OCI-LY3 (cell line): Measurements from ENCODE around the gene HSF4.

ENCODE experiments used
- EZH2phosphoT487 ChIP-seq: fragments of 200-600 bp; shearing (Covaris generic); IDR thresholded peaks from 2 replicates; pipeline ENCODE4 v1.6.1; 2018; ENCODE audit warnings: antibody characterized with exemption, mixed run types, low read depth
- TF ChIP-seq, protein P1 (sequence below): fragments of 200-600, 300-600 bp; sonication (generic); IDR thresholded peaks from 2 replicates; pipeline ENCODE4 v1.5.1; 2014; ENCODE audit warnings: antibody characterized with exemption, low read length, low read depth

DNA sequence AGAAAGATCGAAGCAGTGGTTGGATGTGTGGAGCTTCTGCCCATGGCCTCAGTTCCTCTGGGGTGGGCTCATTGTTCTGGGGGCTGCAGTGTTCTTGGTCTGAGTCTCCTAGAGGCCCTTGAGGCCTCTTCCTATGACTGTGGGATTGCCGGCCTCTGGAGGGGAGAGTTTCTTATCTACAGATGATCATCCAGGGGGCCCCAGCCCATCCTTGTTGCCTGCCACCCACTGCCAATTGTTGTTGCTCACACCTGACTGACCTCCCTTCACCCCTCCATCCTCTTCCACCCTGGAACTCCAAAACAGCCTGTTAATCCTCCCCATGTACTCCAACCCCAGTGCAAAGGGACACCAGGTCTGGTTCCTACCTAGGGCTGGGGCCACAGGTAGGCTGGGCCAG, 19.6 kb upstream of the HSF4 start:
- TF ChIP-seq, protein P1, sequence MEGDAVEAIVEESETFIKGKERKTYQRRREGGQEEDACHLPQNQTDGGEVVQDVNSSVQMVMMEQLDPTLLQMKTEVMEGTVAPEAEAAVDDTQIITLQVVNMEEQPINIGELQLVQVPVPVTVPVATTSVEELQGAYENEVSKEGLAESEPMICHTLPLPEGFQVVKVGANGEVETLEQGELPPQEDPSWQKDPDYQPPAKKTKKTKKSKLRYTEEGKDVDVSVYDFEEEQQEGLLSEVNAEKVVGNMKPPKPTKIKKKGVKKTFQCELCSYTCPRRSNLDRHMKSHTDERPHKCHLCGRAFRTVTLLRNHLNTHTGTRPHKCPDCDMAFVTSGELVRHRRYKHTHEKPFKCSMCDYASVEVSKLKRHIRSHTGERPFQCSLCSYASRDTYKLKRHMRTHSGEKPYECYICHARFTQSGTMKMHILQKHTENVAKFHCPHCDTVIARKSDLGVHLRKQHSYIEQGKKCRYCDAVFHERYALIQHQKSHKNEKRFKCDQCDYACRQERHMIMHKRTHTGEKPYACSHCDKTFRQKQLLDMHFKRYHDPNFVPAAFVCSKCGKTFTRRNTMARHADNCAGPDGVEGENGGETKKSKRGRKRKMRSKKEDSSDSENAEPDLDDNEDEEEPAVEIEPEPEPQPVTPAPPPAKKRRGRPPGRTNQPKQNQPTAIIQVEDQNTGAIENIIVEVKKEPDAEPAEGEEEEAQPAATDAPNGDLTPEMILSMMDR = no peak
- TF ChIP-seq EZH2phosphoT487 = no peak
